ENCODE results near the gene MYCN.
A peak's percentile ranks its signal among the peaks of the same experiment; 100 is the strongest.

MYCN gene

DNA sequence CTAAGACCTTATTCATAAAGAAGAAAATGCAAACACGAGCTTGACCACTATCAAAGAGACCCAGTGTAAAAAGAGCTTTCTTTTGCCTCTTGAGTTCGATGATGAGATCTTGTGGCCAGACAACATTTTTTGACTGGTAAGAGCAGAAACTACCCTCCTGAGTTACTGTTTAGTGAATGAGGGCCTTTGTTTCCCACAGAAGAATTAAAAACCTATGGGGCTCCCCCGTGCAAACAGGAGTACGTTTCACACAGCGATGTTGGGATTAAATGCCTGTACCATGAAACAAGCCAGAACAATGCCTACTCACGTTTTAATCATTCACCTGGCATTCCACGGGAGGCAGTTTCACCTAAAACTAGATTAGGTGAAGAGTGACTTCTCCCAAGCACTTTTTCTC, 36.0 kb downstream of the MYCN start:
- Histone ChIP-seq H3K9ac (ENCODE audit: low read depth, low read length) (no peak overlapping the region), H3K4me3 (ENCODE audit: low read length) (no peak overlapping the region), H3K27me3 (ENCODE audit: insufficient read depth, low read length) (no peaks in the 10 kb centered on the region), H3K27ac (ENCODE audit: low read depth, low read length) (no peak overlapping the region), H3K4me1 (ENCODE audit: insufficient read depth, low read length) (peaks cover 16% of the 10 kb centered on the region), H3K9me3 (ENCODE audit: insufficient read depth, low read depth, low read length) (no peaks in the 10 kb centered on the region), H3K36me3 (ENCODE audit: insufficient read depth, low read length) (no peaks in the 10 kb centered on the region)
- 85% methylated on average over 7 of the region's 7 CpGs for WGBS

DNA sequence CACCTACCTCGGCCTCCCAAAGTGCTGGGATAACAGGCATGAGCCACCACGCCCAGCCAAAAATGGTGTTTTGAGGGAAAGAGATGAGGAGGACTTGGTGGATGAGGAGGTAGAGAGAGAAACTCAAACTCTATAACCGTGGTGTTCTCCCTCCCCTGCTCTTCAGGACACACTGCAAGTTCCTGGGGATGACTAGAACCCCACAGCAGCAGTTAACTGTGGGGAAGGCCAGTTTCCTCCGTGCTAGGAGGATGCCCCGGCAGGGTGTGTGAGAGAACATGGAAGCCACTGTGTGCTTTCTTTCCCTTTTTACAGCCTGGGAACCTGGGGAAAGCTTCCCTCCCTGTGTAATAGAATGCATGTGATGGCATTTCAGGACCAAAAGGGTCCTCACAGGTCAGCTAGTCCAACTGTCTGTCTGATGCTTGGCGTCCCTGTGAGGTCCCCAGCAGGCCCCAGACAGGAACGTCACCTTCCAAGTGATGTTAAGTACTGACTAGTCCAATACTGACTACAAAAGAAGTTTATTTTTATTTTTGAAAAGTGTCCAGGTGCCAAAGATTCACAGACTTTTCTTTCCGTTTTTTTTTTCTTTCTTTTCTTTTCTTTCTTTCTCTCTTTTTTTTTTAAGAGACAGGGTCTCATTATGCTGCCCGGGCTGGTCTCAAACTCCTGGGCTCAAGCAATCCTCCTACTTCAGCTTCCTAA, 38.9 kb downstream of the MYCN start:
- WGBS = 81% methylated on average over 9 of the region's 9 CpGs
- H3K4me1 ChIP-seq (ENCODE audit: insufficient read depth, low read length) = peaks cover 27% of the 10 kb centered on the region
- no peak overlapping the region for H3K4me3 ChIP-seq (ENCODE audit: low read length)
- no peaks in the 10 kb centered on the region for H3K36me3 ChIP-seq (ENCODE audit: insufficient read depth, low read length)
- H3K27me3 ChIP-seq (ENCODE audit: insufficient read depth, low read length) = no peaks in the 10 kb centered on the region
- H3K27ac ChIP-seq (ENCODE audit: low read depth, low read length) = peak overlapping the region; percentile 41; the same call in 1 of the 2 replicates
- H3K9ac ChIP-seq (ENCODE audit: low read depth, low read length) = no peak overlapping the region
- H3K9me3 ChIP-seq (ENCODE audit: insufficient read depth, low read depth, low read length) = no peaks in the 10 kb centered on the region

DNA sequence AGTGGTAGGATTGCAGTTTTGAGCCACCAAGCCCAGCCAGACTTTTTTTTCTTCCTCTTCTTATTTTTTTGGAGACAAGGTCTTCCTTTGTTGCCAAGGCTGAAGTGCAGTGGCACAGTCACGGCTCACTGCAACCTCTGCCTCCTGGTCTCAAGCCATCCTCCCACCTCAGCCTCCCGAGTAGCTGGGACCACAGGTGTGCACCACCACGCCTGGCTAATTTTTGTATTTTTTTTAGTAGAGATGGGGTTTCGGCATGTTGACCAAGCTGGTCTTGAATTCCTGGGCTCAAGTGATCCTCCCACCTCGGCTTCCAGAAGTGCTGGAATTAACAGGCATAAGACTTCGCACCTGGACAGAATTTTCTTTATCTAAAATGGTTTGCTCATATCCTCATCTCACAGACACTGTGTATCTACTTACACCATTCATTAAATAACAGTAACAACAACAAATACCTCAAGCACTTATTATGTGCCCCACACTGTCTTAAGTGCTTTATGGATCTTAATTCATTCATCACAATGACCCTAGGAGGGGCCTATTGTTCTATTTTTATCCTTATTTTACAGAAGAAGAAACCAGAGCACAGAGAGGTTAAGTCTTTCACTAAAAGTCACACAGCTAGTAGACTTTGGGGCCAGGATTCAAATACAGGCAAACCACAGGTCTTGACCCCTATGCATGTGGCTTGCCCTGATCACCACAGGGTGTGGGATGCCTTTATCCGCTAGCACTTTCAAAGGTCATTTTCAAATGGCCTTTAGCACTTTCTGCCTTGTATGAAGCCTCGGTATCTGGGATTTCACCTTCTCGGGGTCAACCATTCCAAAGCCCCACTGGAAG, 39.6 kb downstream of the MYCN start:
- Histone ChIP-seq H3K27ac (ENCODE audit: low read depth, low read length) (peak overlapping the region; percentile 83), H3K36me3 (ENCODE audit: insufficient read depth, low read length) (no peaks in the 10 kb centered on the region), H3K27me3 (ENCODE audit: insufficient read depth, low read length) (no peaks in the 10 kb centered on the region), H3K4me3 (ENCODE audit: low read length) (0 out of 2 replicates have a peak overlapping the region, but pooled peaks have one; percentile 5), H3K9ac (ENCODE audit: low read depth, low read length) (no peak overlapping the region), H3K4me1 (ENCODE audit: insufficient read depth, low read length) (peaks cover 27% of the 10 kb centered on the region), H3K9me3 (ENCODE audit: insufficient read depth, low read depth, low read length) (no peaks in the 10 kb centered on the region)
- 60% methylated on average over 9 of the region's 9 CpGs for WGBS

DNA sequence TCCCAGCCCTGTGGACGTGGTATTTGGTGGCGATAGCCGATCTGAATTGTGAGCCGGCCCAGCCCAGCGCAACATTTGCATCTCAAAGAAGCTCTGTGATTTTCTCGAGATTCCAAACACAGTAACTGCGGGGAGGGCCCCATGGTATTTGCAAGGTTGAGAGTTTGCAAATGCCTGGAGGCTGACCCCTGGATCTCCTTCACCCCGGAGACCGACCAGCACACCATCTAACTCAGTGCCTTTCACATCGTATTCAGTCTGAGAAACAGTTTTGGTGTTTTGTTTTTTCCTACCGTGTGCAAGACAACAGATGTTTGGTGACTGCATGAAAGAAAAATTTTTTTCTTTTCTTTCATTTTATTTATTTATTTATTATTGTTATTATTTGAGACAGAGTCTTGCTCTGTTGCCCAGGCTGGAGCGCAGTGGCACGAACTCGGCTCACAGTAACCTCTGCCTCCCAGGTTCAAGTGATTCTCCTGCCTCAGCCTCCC, 40.3 kb downstream of the MYCN start:
- peak overlapping the region; percentile 83 for H3K27ac ChIP-seq (ENCODE audit: low read depth, low read length)
- H3K27me3 ChIP-seq (ENCODE audit: insufficient read depth, low read length) = no peaks in the 10 kb centered on the region
- no peak overlapping the region for H3K9ac ChIP-seq (ENCODE audit: low read depth, low read length)
- H3K4me1 ChIP-seq (ENCODE audit: insufficient read depth, low read length) = peaks cover 27% of the 10 kb centered on the region
- H3K36me3 ChIP-seq (ENCODE audit: insufficient read depth, low read length) = no peaks in the 10 kb centered on the region
- H3K9me3 ChIP-seq (ENCODE audit: insufficient read depth, low read depth, low read length) = no peaks in the 10 kb centered on the region
- 0 out of 2 replicates have a peak overlapping the region, but pooled peaks have one; percentile 5 for H3K4me3 ChIP-seq (ENCODE audit: low read length)
- WGBS = 24% methylated on average over 10 of the region's 14 CpGs

DNA sequence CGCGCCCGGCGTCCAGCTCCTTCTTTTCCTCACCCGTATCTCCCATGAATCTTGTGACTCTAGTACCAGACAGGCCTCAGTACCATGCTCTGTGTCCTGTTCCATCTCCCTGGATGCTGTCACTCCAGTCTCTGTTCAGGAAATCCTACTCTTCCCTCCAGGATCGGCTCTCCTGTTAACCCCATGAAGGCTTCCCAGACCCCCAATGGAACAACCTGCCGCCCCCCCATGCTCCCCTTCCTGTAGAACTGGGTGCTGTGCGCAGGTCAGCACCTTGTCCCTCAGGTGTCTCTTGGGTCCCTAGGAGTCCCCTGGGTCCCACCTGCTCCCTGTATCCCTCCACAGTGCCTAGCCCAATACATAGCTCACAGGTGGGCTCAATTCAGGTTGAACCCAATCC, 41.3 kb downstream of the MYCN start:
- no peaks in the 10 kb centered on the region for H3K27me3 ChIP-seq (ENCODE audit: insufficient read depth, low read length)
- H3K9me3 ChIP-seq (ENCODE audit: insufficient read depth, low read depth, low read length) = no peaks in the 10 kb centered on the region
- no peak overlapping the region for H3K27ac ChIP-seq (ENCODE audit: low read depth, low read length)
- H3K4me1 ChIP-seq (ENCODE audit: insufficient read depth, low read length) = peaks cover 17% of the 10 kb centered on the region
- no peaks in the 10 kb centered on the region for H3K36me3 ChIP-seq (ENCODE audit: insufficient read depth, low read length)
- H3K9ac ChIP-seq (ENCODE audit: low read depth, low read length) = no peak overlapping the region
- 84% methylated on average over 8 of the region's 8 CpGs for WGBS
- H3K4me3 ChIP-seq (ENCODE audit: low read length) = no peak overlapping the region

DNA sequence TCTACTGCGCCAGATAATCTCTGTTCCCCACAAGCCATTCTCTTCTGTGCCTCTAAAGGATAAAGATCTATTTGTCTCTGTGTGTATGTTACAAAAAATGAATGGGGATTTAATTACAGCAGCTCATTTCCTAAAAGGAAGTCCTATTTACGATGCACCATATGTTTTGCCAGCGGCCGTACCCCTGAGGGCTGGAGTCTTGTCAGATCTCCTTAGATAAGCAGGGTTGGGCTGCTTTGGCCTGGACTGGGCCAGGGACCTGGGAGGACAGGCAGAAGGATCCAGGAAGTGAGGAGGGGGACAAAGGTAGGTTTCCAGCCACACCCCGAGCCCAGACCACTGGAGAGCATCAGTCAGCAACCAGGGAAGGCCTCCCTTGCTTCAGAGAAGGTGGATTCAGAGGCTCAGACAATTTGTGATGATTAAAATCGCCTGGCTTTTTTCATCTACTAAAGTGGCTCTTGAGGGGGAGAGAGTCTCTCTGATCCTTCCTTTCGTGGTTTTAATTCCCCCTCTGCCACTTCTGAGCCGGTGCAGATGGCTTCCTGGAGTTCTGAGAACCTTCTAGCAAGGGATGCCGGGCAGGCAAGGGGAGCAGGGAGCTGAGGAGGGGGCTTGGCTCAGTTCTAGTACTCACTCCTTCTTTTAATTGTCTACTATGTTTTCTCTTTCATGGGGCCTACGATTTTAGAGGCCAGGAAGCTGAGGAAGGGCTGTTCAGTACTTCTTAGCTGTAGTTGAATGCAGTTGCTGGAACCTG, 42.1 kb downstream of the MYCN start:
- Histone ChIP-seq H3K9me3 (ENCODE audit: insufficient read depth, low read depth, low read length) (no peaks in the 10 kb centered on the region), H3K4me1 (ENCODE audit: insufficient read depth, low read length) (peaks cover 17% of the 10 kb centered on the region), H3K4me3 (ENCODE audit: low read length) (no peak overlapping the region), H3K27me3 (ENCODE audit: insufficient read depth, low read length) (no peaks in the 10 kb centered on the region), H3K36me3 (ENCODE audit: insufficient read depth, low read length) (no peaks in the 10 kb centered on the region), H3K9ac (ENCODE audit: low read depth, low read length) (no peak overlapping the region), H3K27ac (ENCODE audit: low read depth, low read length) (no peak overlapping the region)
- WGBS = 80% methylated on average over 10 of the region's 10 CpGs

DNA sequence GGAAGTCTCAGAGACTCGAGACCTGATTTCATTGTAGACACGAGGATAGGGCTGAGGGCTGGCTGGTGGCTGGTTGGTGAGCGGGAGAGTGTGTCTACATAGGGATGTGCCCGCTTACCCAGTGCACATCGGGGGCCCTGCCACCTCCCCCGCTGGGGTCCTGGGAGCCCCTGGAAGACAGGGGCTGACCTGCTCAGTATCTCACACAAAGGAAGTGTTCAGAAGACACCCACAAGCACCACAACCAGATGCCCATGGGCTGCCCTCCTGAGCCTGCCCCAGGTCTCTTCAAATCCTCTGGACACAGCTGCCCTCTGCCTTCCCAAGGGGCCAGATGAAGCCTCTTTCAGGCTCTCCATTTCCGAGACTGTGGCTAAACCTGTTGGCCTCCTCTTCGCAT, 43.1 kb downstream of the MYCN start:
- peaks cover 17% of the 10 kb centered on the region for H3K4me1 ChIP-seq (ENCODE audit: insufficient read depth, low read length)

DNA sequence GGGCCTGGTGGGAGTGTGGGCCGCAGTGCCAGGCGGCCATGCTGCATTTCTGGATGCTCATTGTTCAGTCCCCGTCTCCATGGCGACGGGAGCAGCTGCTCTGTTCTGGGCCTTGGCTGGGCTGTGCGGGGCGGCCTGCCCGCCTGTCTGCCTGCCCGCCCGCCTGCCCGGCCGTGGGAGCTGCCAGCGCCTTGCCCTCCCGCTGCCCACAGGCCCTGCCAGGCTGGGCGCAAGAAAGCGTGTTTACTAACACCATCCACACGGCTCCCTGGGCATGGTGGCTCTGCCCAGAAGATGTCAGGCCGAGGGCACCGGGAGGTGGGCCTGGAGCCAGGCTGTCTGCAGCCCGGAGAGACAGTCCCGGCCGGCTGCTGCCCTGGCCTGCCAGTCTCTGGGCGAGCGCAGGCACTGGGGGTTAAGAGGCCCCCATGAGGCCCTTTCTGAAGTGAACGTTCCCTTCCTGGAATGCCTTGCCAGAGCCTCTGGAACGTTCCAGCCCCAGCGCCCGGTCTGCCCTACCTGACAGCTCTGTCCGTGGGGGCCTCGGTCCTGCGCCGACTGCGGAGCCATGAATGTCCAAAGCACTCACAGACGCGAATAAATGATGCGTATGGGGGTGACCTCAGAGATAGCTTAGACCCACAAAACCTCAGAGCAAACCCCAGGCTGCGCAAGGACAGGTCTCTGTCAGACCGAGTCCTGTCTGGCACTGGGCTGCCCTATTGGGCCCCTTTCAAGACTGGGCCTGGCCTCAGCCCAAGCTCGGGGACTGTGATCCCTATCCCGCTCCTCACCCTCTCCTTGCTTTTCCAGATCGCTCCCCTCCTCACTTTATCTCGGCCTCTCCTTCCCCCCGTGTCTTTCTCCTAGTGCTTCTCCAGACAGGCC, 44.3 kb downstream of the MYCN start:
- WGBS = 91% methylated on average over 43 of the region's 43 CpGs
- no peaks in the 10 kb centered on the region for H3K9me3 ChIP-seq (ENCODE audit: insufficient read depth, low read depth, low read length)
- H3K9ac ChIP-seq (ENCODE audit: low read depth, low read length) = no peak overlapping the region
- H3K27me3 ChIP-seq (ENCODE audit: insufficient read depth, low read length) = no peaks in the 10 kb centered on the region
- H3K4me1 ChIP-seq (ENCODE audit: insufficient read depth, low read length) = peaks cover 18% of the 10 kb centered on the region
- no peak overlapping the region for H3K4me3 ChIP-seq (ENCODE audit: low read length)
- no peaks in the 10 kb centered on the region for H3K36me3 ChIP-seq (ENCODE audit: insufficient read depth, low read length)
- no peak overlapping the region for H3K27ac ChIP-seq (ENCODE audit: low read depth, low read length)

More for the DNA sequence above, 43.1 kb downstream of the MYCN start:
- Histone ChIP-seq H3K36me3 (ENCODE audit: insufficient read depth, low read length) (no peaks in the 10 kb centered on the region), H3K27ac (ENCODE audit: low read depth, low read length) (no peak overlapping the region), H3K9me3 (ENCODE audit: insufficient read depth, low read depth, low read length) (no peaks in the 10 kb centered on the region), H3K27me3 (ENCODE audit: insufficient read depth, low read length) (no peaks in the 10 kb centered on the region), H3K9ac (ENCODE audit: low read depth, low read length) (no peak overlapping the region), H3K4me3 (ENCODE audit: low read length) (no peak overlapping the region)
- 94% methylated on average over 8 of the region's 8 CpGs for WGBS

DNA sequence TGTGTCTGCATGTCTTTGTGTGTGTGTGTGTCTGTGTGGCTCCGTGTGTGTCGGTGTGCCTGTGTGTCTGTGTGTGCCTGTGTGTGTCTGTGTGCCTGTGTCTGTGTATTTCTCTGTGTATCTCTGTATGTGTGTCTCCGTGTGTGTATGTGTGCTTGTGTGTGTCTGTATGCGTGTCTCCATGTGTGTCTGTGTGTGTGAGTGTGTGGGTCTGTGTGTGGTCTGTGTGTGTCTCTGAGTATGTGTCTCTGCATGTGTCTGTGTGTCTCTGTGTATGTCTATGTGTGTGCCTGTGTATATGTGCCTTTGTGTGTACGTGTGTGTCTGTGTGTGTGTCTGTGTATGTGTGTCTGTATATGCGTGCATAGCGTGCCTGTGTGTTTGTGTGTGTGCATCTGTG, 45.2 kb downstream of the MYCN start:
- peaks cover 24% of the 10 kb centered on the region for H3K4me1 ChIP-seq (ENCODE audit: insufficient read depth, low read length)
- no peaks in the 10 kb centered on the region for H3K36me3 ChIP-seq (ENCODE audit: insufficient read depth, low read length)
- no peak overlapping the region for H3K4me3 ChIP-seq (ENCODE audit: low read length)
- no peak overlapping the region for H3K9ac ChIP-seq (ENCODE audit: low read depth, low read length)
- H3K9me3 ChIP-seq (ENCODE audit: insufficient read depth, low read depth, low read length) = no peaks in the 10 kb centered on the region
- H3K27me3 ChIP-seq (ENCODE audit: insufficient read depth, low read length) = no peaks in the 10 kb centered on the region
- H3K27ac ChIP-seq (ENCODE audit: low read depth, low read length) = no peak overlapping the region
- 92% methylated on average over 7 of the region's 7 CpGs for WGBS

DNA sequence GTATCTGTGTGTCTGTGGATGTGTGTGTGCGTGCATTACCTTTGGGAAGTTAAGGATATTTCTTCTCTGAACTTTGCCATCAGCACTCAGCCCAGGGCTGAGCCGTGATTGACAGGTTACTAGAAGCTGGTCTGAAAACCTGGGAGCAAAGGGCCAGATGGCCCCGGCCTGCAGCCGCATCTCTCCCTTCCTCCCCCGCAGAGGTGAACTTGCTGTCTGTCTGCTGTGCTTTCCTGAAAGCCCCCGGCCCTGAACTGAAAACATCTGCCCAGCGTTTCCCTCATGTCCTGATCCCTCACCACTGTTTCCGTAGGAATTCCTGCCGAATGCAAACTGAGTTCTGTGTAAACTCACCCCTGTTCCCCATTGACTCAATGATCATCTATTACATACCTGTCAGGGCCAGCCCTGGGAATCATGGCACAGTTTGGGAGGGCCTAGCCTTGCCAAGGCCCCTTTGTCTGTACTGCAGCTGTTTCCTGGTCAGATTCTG, 45.8 kb downstream of the MYCN start:
- H3K4me1 ChIP-seq (ENCODE audit: insufficient read depth, low read length) = peaks cover 24% of the 10 kb centered on the region
- no peaks in the 10 kb centered on the region for H3K27me3 ChIP-seq (ENCODE audit: insufficient read depth, low read length)
- H3K9ac ChIP-seq (ENCODE audit: low read depth, low read length) = no peak overlapping the region
- H3K36me3 ChIP-seq (ENCODE audit: insufficient read depth, low read length) = no peaks in the 10 kb centered on the region
- no peak overlapping the region for H3K27ac ChIP-seq (ENCODE audit: low read depth, low read length)
- WGBS = 73% methylated on average over 9 of the region's 9 CpGs
- H3K9me3 ChIP-seq (ENCODE audit: insufficient read depth, low read depth, low read length) = no peaks in the 10 kb centered on the region
- no peak overlapping the region for H3K4me3 ChIP-seq (ENCODE audit: low read length)
